Astrocyte (in vitro differentiated cells and primary cell): ENCODE results near the gene HEMK1.

Source experiments
- EZH2 ChIP-seq: IDR thresholded peaks from 2 replicates; pipeline ENCODE4 v1.6.1; 2012; ENCODE audit warnings: mild to moderate bottlenecking, low read length, inconsistent platforms; ENCODE audit not compliant: insufficient read depth
- TF ChIP-seq, protein P1 (sequence below): IDR thresholded peaks from 2 replicates; pipeline ENCODE4 v1.5.1; 2011; ENCODE audit warnings: low read depth, mild to moderate bottlenecking, inconsistent platforms, low read length, moderate library complexity; ENCODE audit not compliant: insufficient read depth

DNA sequence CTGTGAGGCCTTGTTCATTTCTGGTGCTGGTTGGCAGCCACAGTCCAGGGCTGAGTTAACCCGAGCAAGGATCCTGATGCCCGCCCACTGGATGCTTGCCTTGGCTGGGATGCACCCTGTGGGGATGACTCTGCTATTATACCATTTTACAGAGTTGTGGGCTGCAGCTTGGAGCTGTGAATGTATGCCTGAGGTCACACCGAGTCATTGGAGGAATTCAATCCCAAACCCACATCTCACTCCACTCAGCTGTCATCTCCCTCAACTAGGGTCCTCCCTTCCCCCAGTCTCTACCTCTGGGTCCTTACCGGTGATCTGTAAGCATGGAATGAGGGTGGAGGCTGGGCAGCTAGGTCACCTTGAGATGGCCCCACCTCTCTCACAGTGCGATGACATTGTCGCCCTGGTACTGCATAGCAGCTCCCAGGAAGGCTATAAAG lies 69.8 kb downstream of the HEMK1 start:
- TF ChIP-seq, protein P1, sequence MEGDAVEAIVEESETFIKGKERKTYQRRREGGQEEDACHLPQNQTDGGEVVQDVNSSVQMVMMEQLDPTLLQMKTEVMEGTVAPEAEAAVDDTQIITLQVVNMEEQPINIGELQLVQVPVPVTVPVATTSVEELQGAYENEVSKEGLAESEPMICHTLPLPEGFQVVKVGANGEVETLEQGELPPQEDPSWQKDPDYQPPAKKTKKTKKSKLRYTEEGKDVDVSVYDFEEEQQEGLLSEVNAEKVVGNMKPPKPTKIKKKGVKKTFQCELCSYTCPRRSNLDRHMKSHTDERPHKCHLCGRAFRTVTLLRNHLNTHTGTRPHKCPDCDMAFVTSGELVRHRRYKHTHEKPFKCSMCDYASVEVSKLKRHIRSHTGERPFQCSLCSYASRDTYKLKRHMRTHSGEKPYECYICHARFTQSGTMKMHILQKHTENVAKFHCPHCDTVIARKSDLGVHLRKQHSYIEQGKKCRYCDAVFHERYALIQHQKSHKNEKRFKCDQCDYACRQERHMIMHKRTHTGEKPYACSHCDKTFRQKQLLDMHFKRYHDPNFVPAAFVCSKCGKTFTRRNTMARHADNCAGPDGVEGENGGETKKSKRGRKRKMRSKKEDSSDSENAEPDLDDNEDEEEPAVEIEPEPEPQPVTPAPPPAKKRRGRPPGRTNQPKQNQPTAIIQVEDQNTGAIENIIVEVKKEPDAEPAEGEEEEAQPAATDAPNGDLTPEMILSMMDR, result no peak
- TF ChIP-seq EZH2, result no peak
